ENCODE data around the gene EXT2. TPM values are rescaled to one million over a fixed set of nuclear protein-coding genes. Genes with fewer than 3 reads are reported as not detected.

The EXT2 gene
- total and polyA plus RNA-seq, 2 experiments from 2014 or later = 99.8 to 209 TPM

GRCh38 chr11:44199816-44200215 is 104.3 kb downstream of the EXT2 start:
- WGBS, 2 experiments (ENCODE audit: low coverage in 1 of 2, low lambda C conversion rate in 2 of 2, missing lambda C conversion rate in 2 of 2) = 98 to 99% methylated on average over 4 of the region's 4 CpGs
- TF ChIP-seq EZH2phosphoT487 (IDR thresholded peaks at IDR 0.05; ENCODE audit: insufficient read depth, low read depth) (no peak), EZH2 (IDR thresholded peaks at IDR 0.05; ENCODE audit: insufficient read depth, poor library complexity, severe bottlenecking) (no peak)
- Histone ChIP-seq H3K4me1 (ENCODE audit: insufficient read depth) (0 out of 2 replicates have a peak, but pooled peaks cover 3% of the 10 kb centered on the region), H2AFZ (no peak overlapping the region), H3K9me2 (ENCODE audit: insufficient read depth) (no peaks in the 10 kb centered on the region), H3K27me3 (replicated peaks; ENCODE audit: insufficient read depth) (no peaks in the 10 kb centered on the region), H3K36me3 (ENCODE audit: low read depth) (no peaks in the 10 kb centered on the region), H3K4me2 (ENCODE audit: unreplicated experiment) (no peak overlapping the region), H3K4me3 (no peak overlapping the region), H3K27ac (no peak overlapping the region), H3K9ac (no peak overlapping the region), H4K20me1 (ENCODE audit: insufficient read depth) (no peaks in the 10 kb centered on the region), H3K9me3 (ENCODE audit: low read depth) (no peaks in the 10 kb centered on the region), H3F3A (ENCODE audit: insufficient read depth) (no peaks in the 10 kb centered on the region), H3K79me2 (ENCODE audit: insufficient read depth) (no peaks in the 10 kb centered on the region)
- DNase-seq = no peak
- in situ Hi-C loops (cut with MboI) = no loop called here

- Histone ChIP-seq H3K4me3 (no peak overlapping the region), H3K36me3 (ENCODE audit: low read depth) (0 out of 2 replicates have a peak, but pooled peaks cover 8% of the 10 kb centered on the region), H3K9me2 (ENCODE audit: insufficient read depth) (no peaks in the 10 kb centered on the region), H3K79me2 (ENCODE audit: insufficient read depth) (no peaks in the 10 kb centered on the region), H3K27me3 (replicated peaks; ENCODE audit: insufficient read depth) (no peaks in the 10 kb centered on the region), H3K9me3 (ENCODE audit: low read depth) (no peaks in the 10 kb centered on the region), H3K4me1 (ENCODE audit: insufficient read depth) (0 out of 2 replicates have a peak, but pooled peaks cover 3% of the 10 kb centered on the region), H2AFZ (no peak overlapping the region), H3K27ac (no peak overlapping the region), H3F3A (ENCODE audit: insufficient read depth) (no peaks in the 10 kb centered on the region), H3K9ac (no peak overlapping the region), H4K20me1 (ENCODE audit: insufficient read depth) (no peaks in the 10 kb centered on the region), H3K4me2 (ENCODE audit: unreplicated experiment) (no peak overlapping the region)
- in situ Hi-C loops (cut with MboI) = no loop called here
- TF ChIP-seq EZH2phosphoT487 (IDR thresholded peaks at IDR 0.05; ENCODE audit: insufficient read depth, low read depth) (no peak), EZH2 (IDR thresholded peaks at IDR 0.05; ENCODE audit: insufficient read depth, poor library complexity, severe bottlenecking) (no peak)
- no peak for DNase-seq
- 96 to 97% methylated on average over 3 of the region's 3 CpGs for WGBS, 2 experiments (ENCODE audit: low coverage in 1 of 2, low lambda C conversion rate in 2 of 2, missing lambda C conversion rate in 2 of 2)
Observed at GRCh38 chr11:44203270-44204043, 108.0 kb downstream of the EXT2 start.

- H3F3A ChIP-seq (ENCODE audit: insufficient read depth) = no peaks in the 10 kb centered on the region
- WGBS, 2 experiments (ENCODE audit: low coverage in 1 of 2, low lambda C conversion rate in 2 of 2, missing lambda C conversion rate in 2 of 2) = 61 to 77% methylated on average over 3 of the region's 3 CpGs
- no peak overlapping the region for H2AFZ ChIP-seq
- no peaks in the 10 kb centered on the region for H3K9me2 ChIP-seq (ENCODE audit: insufficient read depth)
- H3K27ac ChIP-seq = no peak overlapping the region
- H3K9me3 ChIP-seq (ENCODE audit: low read depth) = no peaks in the 10 kb centered on the region
- H3K4me3 ChIP-seq = no peak overlapping the region
- TF ChIP-seq EZH2phosphoT487 (IDR thresholded peaks at IDR 0.05; ENCODE audit: insufficient read depth, low read depth) = no peak
- TF ChIP-seq EZH2 (IDR thresholded peaks at IDR 0.05; ENCODE audit: insufficient read depth, poor library complexity, severe bottlenecking) = no peak
- no peaks in the 10 kb centered on the region for H4K20me1 ChIP-seq (ENCODE audit: insufficient read depth)
- 0 out of 2 replicates have a peak, but pooled peaks cover 8% of the 10 kb centered on the region for H3K36me3 ChIP-seq (ENCODE audit: low read depth)
- in situ Hi-C loops (cut with MboI) = no loop called here
- no peak overlapping the region for H3K4me2 ChIP-seq (ENCODE audit: unreplicated experiment)
- H3K4me1 ChIP-seq (ENCODE audit: insufficient read depth) = 0 out of 2 replicates have a peak, but pooled peaks cover 3% of the 10 kb centered on the region
- DNase-seq = no peak
- no peaks in the 10 kb centered on the region for H3K27me3 ChIP-seq (replicated peaks; ENCODE audit: insufficient read depth)
- no peak overlapping the region for H3K9ac ChIP-seq
- no peaks in the 10 kb centered on the region for H3K79me2 ChIP-seq (ENCODE audit: insufficient read depth)
Observed at GRCh38 chr11:44205352-44205751, 109.9 kb downstream of the EXT2 start.

DNA sequence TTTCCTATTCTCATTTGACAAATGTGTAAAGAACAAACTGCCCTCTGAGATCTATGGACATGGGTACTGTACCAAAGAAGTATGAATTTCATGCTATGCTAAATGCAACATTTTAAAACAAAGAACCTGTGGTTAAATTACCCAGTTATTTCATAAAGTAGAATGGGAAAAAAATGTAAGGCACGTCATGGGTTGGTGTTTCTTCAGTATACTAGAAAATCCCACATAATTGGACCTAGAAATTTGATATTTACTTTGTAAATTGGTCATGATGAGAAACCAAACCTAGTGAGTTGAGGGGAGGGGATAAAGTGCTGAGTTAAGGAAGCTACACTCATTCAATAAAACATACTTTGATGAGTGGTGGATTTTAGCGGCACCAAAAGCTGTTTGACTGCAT is 110.4 kb downstream of the EXT2 start:
- Histone ChIP-seq H3K27me3 (replicated peaks; ENCODE audit: insufficient read depth) (no peaks in the 10 kb centered on the region), H3K9me3 (ENCODE audit: low read depth) (no peaks in the 10 kb centered on the region), H3K79me2 (ENCODE audit: insufficient read depth) (no peaks in the 10 kb centered on the region), H3K9me2 (ENCODE audit: insufficient read depth) (no peaks in the 10 kb centered on the region), H3K9ac (no peak overlapping the region), H3K27ac (no peak overlapping the region), H2AFZ (no peak overlapping the region), H4K20me1 (ENCODE audit: insufficient read depth) (no peaks in the 10 kb centered on the region), H3F3A (ENCODE audit: insufficient read depth) (no peaks in the 10 kb centered on the region), H3K4me1 (ENCODE audit: insufficient read depth) (0 out of 2 replicates have a peak, but pooled peaks cover 3% of the 10 kb centered on the region), H3K36me3 (ENCODE audit: low read depth) (0 out of 2 replicates have a peak, but pooled peaks cover 8% of the 10 kb centered on the region), H3K4me3 (no peak overlapping the region), H3K4me2 (ENCODE audit: unreplicated experiment) (no peak overlapping the region)
- WGBS, 2 experiments (ENCODE audit: low coverage in 1 of 2, low lambda C conversion rate in 2 of 2, missing lambda C conversion rate in 2 of 2) = 95 to 98% methylated on average over 2 of the region's 2 CpGs
- DNase-seq = no peak
- in situ Hi-C loops (cut with MboI) = no loop called here
- TF ChIP-seq EZH2phosphoT487 (IDR thresholded peaks at IDR 0.05; ENCODE audit: insufficient read depth, low read depth) (no peak), EZH2 (IDR thresholded peaks at IDR 0.05; ENCODE audit: insufficient read depth, poor library complexity, severe bottlenecking) (no peak)
